HEK293 (cell line): Measurements from ENCODE around the gene IL20RA.
"Not testable (repeated sequence)": the region's sequence is repeated elsewhere in the genome, so short reads cannot be mapped to it uniquely, and the experiment has no call there.

Experiments used
- CTCF ChIA-PET: fragments of 350-600 bp; formaldehyde crosslinking; extraction: SDS; loops from one replicate; lab custom pipeline; 2021; ENCODE audit warnings: antibody characterized with exemption; lab: Yijun Ruan, JAX
- POLR2A ChIA-PET: fragments of 300-600 bp; formaldehyde crosslinking; extraction: SDS; loops from one replicate; lab custom pipeline; 2020; ENCODE audit warnings: antibody characterized with exemption, inconsistent platforms; lab: Yijun Ruan, JAX
- H3K27ac ChIP-seq: fragments of 200-500 bp; sonication (Bioruptor generic); 2 replicates; pipeline ENCODE4 v1.5.1; 2014; ENCODE audit warnings: low read depth, low read length, control low read depth, inconsistent platforms; ENCODE audit errors: extremely low read depth
- H3K36me3 ChIP-seq, 2 experiments: fragments of 200-500 bp in 1 of 2; sonication (Bioruptor generic) in 1 of 2; 1 replicate in 1 of 2; 2 replicates in 1 of 2; pipeline ENCODE4 v1.5.1; 2014 to 2017; ENCODE audit warnings: inconsistent platforms in 2 of 2, low read length in 2 of 2; ENCODE audit not compliant: control insufficient read depth in 2 of 2, insufficient read depth in 1 of 2
- H3K4me1 ChIP-seq: fragments of 200-500 bp; sonication (Bioruptor generic); 2 replicates; pipeline ENCODE4 v1.5.1; 2014; ENCODE audit warnings: mild to moderate bottlenecking, low read length, inconsistent platforms; ENCODE audit not compliant: control insufficient read depth, insufficient read depth
- H3K4me3 ChIP-seq: 2 replicates; pipeline ENCODE4 v1.5.1; 2011; ENCODE audit warnings: low read depth, mild to moderate bottlenecking, control low read depth, low read length, moderate library complexity
- H3K9me3 ChIP-seq: fragments of 200-500 bp; sonication (Bioruptor generic); 2 replicates; pipeline ENCODE4 v1.5.1; 2014; ENCODE audit warnings: low read depth, low read length, inconsistent platforms; ENCODE audit not compliant: control insufficient read depth, insufficient read depth
- HOXA7 ChIP-seq: sonication (generic); formaldehyde crosslinking; IDR thresholded peaks from 2 replicates; pipeline ENCODE4 v1.8.1; 2022; ENCODE audit warnings: missing genetic modification reagents, borderline replicate concordance
- KLF9 ChIP-seq: fragments of 450-650 bp; formaldehyde crosslinking; IDR thresholded peaks from 2 replicates; pipeline ENCODE4 v1.5.1; 2016; ENCODE audit warnings: missing biosample characterization, missing genetic modification characterization, low read depth
- SCRT2 ChIP-seq: fragments of 450-650 bp; formaldehyde crosslinking; IDR thresholded peaks from 2 replicates; pipeline ENCODE4 v1.5.1; 2016; ENCODE audit warnings: missing biosample characterization, missing genetic modification characterization
- YY1 ChIP-seq: fragments of 450-650 bp; formaldehyde crosslinking; IDR thresholded peaks from 2 replicates; pipeline ENCODE4 v1.5.1; 2018; ENCODE audit warnings: missing biosample characterization, missing genetic modification characterization
- ZBTB17 ChIP-seq: fragments of 450-650 bp; formaldehyde crosslinking; IDR thresholded peaks from 2 replicates; pipeline ENCODE4 v1.5.1; 2016; ENCODE audit warnings: missing biosample characterization, missing genetic modification characterization
- ZBTB20 ChIP-seq: fragments of 450-650 bp; formaldehyde crosslinking; IDR thresholded peaks from 2 replicates; pipeline ENCODE4 v1.5.1; 2016; ENCODE audit warnings: missing biosample characterization, missing genetic modification characterization
- ZNF146 ChIP-seq: fragments of 450-650 bp; formaldehyde crosslinking; IDR thresholded peaks from 2 replicates; pipeline ENCODE4 v1.5.1; 2016; ENCODE audit warnings: missing biosample characterization, missing genetic modification characterization
- ZNF157 ChIP-seq: fragments of 450-650 bp; formaldehyde crosslinking; IDR thresholded peaks from 2 replicates; pipeline ENCODE4 v1.5.1; 2016; ENCODE audit warnings: missing biosample characterization, missing genetic modification characterization
- ZNF175 ChIP-seq: fragments of 450-650 bp; formaldehyde crosslinking; IDR thresholded peaks from 2 replicates; pipeline ENCODE4 v1.5.1; 2016; ENCODE audit warnings: missing biosample characterization, missing genetic modification characterization
- ZNF221 ChIP-seq: fragments of 450-650 bp; formaldehyde crosslinking; IDR thresholded peaks from 2 replicates; pipeline ENCODE4 v1.5.1; 2017; ENCODE audit warnings: missing biosample characterization, missing genetic modification characterization, borderline replicate concordance
- ZNF324 ChIP-seq: fragments of 450-650 bp; formaldehyde crosslinking; IDR thresholded peaks from 2 replicates; pipeline ENCODE4 v1.5.1; 2016; ENCODE audit warnings: missing biosample characterization, missing genetic modification characterization
- ZNF404 ChIP-seq: fragments of 450-650 bp; formaldehyde crosslinking; IDR thresholded peaks from 2 replicates; pipeline ENCODE4 v1.5.1; 2017; ENCODE audit warnings: missing biosample characterization, missing genetic modification characterization
- ZNF555 ChIP-seq: fragments of 450-650 bp; formaldehyde crosslinking; conservative IDR thresholded peaks from 2 replicates; pipeline ENCODE4 v1.5.1; 2017; ENCODE audit warnings: missing biosample characterization, mild to moderate bottlenecking, missing genetic modification characterization, inconsistent platforms
- ZNF747 ChIP-seq: fragments of 450-650 bp; formaldehyde crosslinking; IDR thresholded peaks from 2 replicates; pipeline ENCODE4 v1.5.1; 2016; ENCODE audit warnings: missing biosample characterization, missing genetic modification characterization
- ZNF785 ChIP-seq: fragments of 450-650 bp; formaldehyde crosslinking; IDR thresholded peaks from 2 replicates; pipeline ENCODE4 v1.5.1; 2016; ENCODE audit warnings: missing biosample characterization, missing genetic modification characterization
- ZNF792 ChIP-seq: fragments of 450-650 bp; formaldehyde crosslinking; IDR thresholded peaks from 2 replicates; pipeline ENCODE4 v1.5.1; 2016; ENCODE audit warnings: missing biosample characterization, missing genetic modification characterization
- TF ChIP-seq, protein P1 (sequence below): fragments of 450-650 bp; formaldehyde crosslinking; IDR thresholded peaks from 2 replicates; pipeline ENCODE4 v1.5.1; 2016; ENCODE audit warnings: missing biosample characterization, missing genetic modification characterization
- TF ChIP-seq, protein P2 (sequence below): fragments of 450-650 bp; formaldehyde crosslinking; IDR thresholded peaks from 2 replicates; pipeline ENCODE4 v1.5.1; 2017; ENCODE audit warnings: missing biosample characterization, missing genetic modification characterization
- TF ChIP-seq, protein P3 (sequence below): fragments of 450-650 bp; formaldehyde crosslinking; IDR thresholded peaks from 2 replicates; pipeline ENCODE4 v1.5.1; 2016; ENCODE audit warnings: missing biosample characterization, missing genetic modification characterization
- TF ChIP-seq, protein P4 (sequence below): fragments of 450-650 bp; formaldehyde crosslinking; IDR thresholded peaks from 2 replicates; pipeline ENCODE4 v1.5.1; 2016; ENCODE audit warnings: missing biosample characterization, missing genetic modification characterization
- TF ChIP-seq, protein P5 (sequence below): fragments of 450-650 bp; formaldehyde crosslinking; IDR thresholded peaks from 2 replicates; pipeline ENCODE4 v1.5.1; 2016; ENCODE audit warnings: missing biosample characterization, missing genetic modification characterization
- TF ChIP-seq, protein P6 (sequence below): fragments of 450-650 bp; formaldehyde crosslinking; IDR thresholded peaks from 2 replicates; pipeline ENCODE4 v1.5.1; 2016; ENCODE audit warnings: missing biosample characterization, missing genetic modification characterization

The IL20RA gene

DNA sequence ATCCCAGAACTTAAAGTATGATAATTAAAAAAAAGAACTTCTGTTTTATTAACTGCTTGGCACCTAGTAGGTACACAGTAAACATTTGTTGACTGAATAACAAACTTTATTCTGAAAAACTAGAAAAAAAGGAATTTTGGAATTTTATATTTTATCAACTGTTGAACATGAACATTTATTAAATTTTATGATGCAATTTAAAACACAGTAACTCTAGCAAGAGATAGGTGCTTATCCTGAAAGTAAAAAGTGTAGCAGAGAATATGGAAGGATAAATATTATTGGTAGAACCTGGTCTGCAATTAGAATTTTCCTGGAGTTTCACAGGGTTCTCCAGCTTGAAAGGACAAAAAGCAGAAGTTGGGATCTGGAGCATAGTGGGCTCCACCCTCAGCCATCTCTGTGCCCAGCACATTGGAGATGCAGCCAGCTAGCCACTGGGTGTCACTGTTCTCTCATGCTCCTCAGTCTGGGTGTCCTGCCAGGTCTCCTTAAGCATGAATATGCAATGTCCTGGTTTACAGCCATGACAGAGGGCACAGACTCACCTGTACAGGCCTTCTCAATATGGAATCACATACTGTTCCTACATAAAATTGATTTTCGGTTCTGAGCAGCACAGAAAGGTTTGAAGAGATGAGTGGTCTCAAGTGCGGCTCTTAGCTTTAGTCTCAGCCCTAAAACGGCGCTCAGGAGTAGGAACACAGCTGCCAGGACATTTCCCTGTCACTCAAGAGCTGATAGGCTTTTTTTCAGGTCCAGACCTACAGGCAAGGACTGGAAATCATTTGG, 31.7 kb upstream of the IL20RA start (continued):
- TF ChIP-seq, protein P1, sequence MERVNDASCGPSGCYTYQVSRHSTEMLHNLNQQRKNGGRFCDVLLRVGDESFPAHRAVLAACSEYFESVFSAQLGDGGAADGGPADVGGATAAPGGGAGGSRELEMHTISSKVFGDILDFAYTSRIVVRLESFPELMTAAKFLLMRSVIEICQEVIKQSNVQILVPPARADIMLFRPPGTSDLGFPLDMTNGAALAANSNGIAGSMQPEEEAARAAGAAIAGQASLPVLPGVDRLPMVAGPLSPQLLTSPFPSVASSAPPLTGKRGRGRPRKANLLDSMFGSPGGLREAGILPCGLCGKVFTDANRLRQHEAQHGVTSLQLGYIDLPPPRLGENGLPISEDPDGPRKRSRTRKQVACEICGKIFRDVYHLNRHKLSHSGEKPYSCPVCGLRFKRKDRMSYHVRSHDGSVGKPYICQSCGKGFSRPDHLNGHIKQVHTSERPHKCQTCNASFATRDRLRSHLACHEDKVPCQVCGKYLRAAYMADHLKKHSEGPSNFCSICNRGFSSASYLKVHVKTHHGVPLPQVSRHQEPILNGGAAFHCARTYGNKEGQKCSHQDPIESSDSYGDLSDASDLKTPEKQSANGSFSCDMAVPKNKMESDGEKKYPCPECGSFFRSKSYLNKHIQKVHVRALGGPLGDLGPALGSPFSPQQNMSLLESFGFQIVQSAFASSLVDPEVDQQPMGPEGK (tag by site-specific recombination), result no peak
- TF ChIP-seq ZBTB17 (tag by site-specific recombination) (0 out of 2 replicates have a peak, but pooled peaks have one; percentile 15), HOXA7 (CRISPR knock-in tag) (no peak), SCRT2 (peak; percentile 24; the same call in 1 of the 2 replicates), ZNF785 (tag by site-specific recombination) (no peak), ZNF404 (tag by site-specific recombination) (no peak), ZNF324 (tag by site-specific recombination) (no peak), ZNF175 (tag by site-specific recombination) (no peak)
- TF ChIP-seq, protein P2, sequence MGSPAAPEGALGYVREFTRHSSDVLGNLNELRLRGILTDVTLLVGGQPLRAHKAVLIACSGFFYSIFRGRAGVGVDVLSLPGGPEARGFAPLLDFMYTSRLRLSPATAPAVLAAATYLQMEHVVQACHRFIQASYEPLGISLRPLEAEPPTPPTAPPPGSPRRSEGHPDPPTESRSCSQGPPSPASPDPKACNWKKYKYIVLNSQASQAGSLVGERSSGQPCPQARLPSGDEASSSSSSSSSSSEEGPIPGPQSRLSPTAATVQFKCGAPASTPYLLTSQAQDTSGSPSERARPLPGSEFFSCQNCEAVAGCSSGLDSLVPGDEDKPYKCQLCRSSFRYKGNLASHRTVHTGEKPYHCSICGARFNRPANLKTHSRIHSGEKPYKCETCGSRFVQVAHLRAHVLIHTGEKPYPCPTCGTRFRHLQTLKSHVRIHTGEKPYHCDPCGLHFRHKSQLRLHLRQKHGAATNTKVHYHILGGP (tag by site-specific recombination), result no peak
- TF ChIP-seq, protein P3, sequence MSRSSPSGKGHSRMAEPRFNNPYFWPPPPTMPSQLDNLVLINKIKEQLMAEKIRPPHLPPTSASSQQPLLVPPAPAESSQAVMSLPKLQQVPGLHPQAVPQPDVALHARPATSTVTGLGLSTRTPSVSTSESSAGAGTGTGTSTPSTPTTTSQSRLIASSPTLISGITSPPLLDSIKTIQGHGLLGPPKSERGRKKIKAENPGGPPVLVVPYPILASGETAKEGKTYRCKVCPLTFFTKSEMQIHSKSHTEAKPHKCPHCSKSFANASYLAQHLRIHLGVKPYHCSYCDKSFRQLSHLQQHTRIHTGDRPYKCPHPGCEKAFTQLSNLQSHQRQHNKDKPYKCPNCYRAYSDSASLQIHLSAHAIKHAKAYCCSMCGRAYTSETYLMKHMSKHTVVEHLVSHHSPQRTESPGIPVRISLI, result no peak

DNA sequence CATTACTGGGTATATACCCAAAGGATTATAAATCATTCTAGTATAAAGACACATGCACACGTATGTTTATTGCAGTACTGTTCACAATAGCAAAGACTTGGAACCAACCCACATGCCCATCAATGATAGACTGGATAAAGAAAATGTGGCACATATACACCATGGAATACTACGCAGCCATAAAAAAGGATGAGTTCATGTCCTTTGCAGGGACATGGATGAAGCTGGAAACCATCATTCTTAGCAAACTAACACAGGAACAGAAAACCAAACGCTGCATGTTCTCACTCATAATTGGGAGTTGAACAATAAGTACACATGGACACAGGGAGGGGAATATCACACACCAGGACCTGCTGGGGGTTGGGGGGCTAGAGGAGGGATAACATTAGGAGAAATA, 31.0 kb upstream of the IL20RA start:
- TF ChIP-seq, protein P4, sequence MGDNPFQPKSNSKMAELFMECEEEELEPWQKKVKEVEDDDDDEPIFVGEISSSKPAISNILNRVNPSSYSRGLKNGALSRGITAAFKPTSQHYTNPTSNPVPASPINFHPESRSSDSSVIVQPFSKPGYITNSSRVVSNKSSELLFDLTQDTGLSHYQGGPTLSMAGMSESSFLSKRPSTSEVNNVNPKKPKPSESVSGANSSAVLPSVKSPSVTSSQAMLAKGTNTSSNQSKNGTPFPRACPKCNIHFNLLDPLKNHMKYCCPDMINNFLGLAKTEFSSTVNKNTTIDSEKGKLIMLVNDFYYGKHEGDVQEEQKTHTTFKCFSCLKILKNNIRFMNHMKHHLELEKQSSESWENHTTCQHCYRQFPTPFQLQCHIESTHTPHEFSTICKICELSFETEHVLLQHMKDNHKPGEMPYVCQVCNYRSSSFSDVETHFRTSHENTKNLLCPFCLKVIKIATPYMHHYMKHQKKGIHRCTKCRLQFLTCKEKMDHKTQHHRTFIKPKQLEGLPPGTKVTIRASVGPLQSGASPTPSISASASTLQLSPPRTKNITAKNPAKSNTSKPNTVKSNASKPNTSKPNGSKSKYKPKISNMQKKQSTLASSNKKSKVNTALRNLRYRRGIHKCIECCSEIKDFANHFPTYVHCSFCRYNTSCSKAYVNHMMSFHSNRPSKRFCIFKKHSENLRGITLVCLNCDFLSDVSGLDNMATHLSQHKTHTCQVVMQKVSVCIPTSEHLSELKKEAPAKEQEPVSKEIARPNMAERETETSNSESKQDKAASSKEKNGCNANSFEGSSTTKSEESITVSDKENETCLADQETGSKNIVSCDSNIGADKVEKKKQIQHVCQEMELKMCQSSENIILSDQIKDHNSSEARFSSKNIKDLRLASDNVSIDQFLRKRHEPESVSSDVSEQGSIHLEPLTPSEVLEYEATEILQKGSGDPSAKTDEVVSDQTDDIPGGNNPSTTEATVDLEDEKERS (tag by site-specific recombination), result 0 out of 2 replicates have a peak, but pooled peaks have one; percentile 42
- peak; percentile 93 for TF ChIP-seq ZNF146 (tag by site-specific recombination)
- not testable (repeated sequence) for H3K4me1 ChIP-seq, H3K9me3 ChIP-seq, H3K27ac ChIP-seq, H3K4me3 ChIP-seq, H3K36me3 ChIP-seq
- ChIA-PET POLR2A (interaction anchor here (0.7 kb wide), 1 partner anchor 32 kb away, joined by 3 read pairs; no protein-coding TSS in a partner anchor), CTCF (interaction anchor here (0.6 to 3.4 kb wide), 18 partner anchors 8 to 592 kb away, joined by 3 to 32 read pairs (median 4); no protein-coding TSS in a partner anchor)

DNA sequence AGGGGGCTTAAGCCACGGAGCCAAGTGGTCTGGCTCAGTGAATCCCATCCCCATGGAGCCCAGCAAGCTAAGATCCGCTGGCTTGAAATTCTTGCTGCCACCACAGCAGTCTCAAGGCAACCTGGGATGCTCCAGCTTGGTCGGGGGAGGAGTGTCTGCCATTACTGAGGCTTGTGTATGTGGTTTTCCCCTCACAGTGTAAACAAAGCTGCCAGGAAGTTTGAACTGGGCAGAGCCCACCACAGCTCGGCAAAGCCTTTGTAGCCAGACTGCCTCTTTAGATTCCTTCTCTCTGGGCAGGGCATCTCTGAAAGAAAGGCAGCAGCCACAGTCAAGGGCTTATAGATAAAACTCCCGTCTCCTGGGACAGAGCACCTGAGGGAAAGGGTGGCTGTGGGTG, 25.5 kb upstream of the IL20RA start:
- H3K9me3 ChIP-seq, result no peaks in the 10 kb centered on the region
- H3K4me1 ChIP-seq, result no peaks in the 10 kb centered on the region
- ChIA-PET CTCF (no interaction called here), POLR2A (no interaction called here)
- H3K27ac ChIP-seq, result no peak overlapping the region
- H3K36me3 ChIP-seq, result no peaks in the 10 kb centered on the region
- H3K4me3 ChIP-seq, result no peak overlapping the region
- TF ChIP-seq, protein P5, sequence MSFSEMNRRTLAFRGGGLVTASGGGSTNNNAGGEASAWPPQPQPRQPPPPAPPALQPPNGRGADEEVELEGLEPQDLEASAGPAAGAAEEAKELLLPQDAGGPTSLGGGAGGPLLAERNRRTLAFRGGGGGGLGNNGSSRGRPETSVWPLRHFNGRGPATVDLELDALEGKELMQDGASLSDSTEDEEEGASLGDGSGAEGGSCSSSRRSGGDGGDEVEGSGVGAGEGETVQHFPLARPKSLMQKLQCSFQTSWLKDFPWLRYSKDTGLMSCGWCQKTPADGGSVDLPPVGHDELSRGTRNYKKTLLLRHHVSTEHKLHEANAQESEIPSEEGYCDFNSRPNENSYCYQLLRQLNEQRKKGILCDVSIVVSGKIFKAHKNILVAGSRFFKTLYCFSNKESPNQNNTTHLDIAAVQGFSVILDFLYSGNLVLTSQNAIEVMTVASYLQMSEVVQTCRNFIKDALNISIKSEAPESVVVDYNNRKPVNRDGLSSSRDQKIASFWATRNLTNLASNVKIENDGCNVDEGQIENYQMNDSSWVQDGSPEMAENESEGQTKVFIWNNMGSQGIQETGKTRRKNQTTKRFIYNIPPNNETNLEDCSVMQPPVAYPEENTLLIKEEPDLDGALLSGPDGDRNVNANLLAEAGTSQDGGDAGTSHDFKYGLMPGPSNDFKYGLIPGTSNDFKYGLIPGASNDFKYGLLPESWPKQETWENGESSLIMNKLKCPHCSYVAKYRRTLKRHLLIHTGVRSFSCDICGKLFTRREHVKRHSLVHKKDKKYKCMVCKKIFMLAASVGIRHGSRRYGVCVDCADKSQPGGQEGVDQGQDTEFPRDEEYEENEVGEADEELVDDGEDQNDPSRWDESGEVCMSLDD (tag by site-specific recombination), result no peak
- TF ChIP-seq ZNF747 (tag by site-specific recombination) (no peak), ZNF157 (tag by site-specific recombination) (no peak), ZNF555 (tag by site-specific recombination) (no peak), ZNF792 (tag by site-specific recombination) (no peak), KLF9 (tag by site-specific recombination) (no peak), YY1 (no peak), ZBTB20 (tag by site-specific recombination) (no peak), ZNF221 (tag by site-specific recombination) (no peak)
- TF ChIP-seq, protein P6, sequence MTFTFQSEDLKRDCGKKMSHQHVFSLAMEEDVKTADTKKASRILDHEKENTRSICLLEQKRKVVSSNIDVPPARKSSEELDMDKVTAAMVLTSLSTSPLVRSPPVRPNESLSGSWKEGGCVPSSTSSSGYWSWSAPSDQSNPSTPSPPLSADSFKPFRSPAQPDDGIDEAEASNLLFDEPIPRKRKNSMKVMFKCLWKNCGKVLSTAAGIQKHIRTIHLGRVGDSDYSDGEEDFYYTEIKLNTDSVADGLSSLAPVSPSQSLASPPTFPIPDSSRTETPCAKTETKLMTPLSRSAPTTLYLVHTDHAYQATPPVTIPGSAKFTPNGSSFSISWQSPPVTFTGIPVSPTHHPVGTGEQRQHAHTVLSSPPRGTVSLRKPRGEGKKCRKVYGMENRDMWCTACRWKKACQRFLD (tag by site-specific recombination), result no peak
